Activated T-cell treated with anti-CD3 and anti-CD28 coated beads, Interleukin-2, amount 50 U/mL, for 72 hours (primary cell): ENCODE data around the gene EIF4G2. TPM values are rescaled to one million over a fixed set of nuclear protein-coding genes. Genes with fewer than 3 reads are reported as not detected.
"Not testable (repeated sequence)": the region's sequence is repeated elsewhere in the genome, so short reads cannot be mapped to it uniquely, and the experiment has no call there.

ENCODE experiments used
- ATAC-seq, 2 donors: fragments of 150-1000 bp; cut with Tn5 transposase; replicated peaks in 1 of 2; 2 replicates each; pipeline ENCODE4 v1.10.0; 2021; ENCODE audit warnings: moderate library complexity in 2 of 2, mild to moderate bottlenecking in 1 of 2
- DNase-seq, 2 donors: peaks; one replicate each; pipeline ENCODE4 v3.0.0; 2021 to 2022; ENCODE audit warnings: mixed read lengths in 1 of 2
- H3K27ac Mint-ChIP-seq: one replicate; pipeline ENCODE4 v1.8.0; 2022; ENCODE audit warnings: mild to moderate bottlenecking, moderate library complexity, mixed read lengths
- H3K27me3 Mint-ChIP-seq: one replicate; pipeline ENCODE4 v1.8.0; 2022; ENCODE audit warnings: low read depth, mixed read lengths
- H3K36me3 Mint-ChIP-seq, 2 donors: one replicate each; pipeline ENCODE4 v1.8.0; 2022; ENCODE audit warnings: mixed read lengths in 2 of 2, mild to moderate bottlenecking in 1 of 2; ENCODE audit not compliant: insufficient read depth in 2 of 2
- H3K4me1 Mint-ChIP-seq: one replicate; pipeline ENCODE4 v1.8.0; 2022; ENCODE audit warnings: low read depth, mixed read lengths
- H3K4me3 Mint-ChIP-seq, 2 donors: one replicate each; pipeline ENCODE4 v1.8.0; 2022; ENCODE audit warnings: mild to moderate bottlenecking in 2 of 2, mixed read lengths in 2 of 2, moderate library complexity in 2 of 2
- H3K9me3 Mint-ChIP-seq, 2 donors: one replicate each; pipeline ENCODE4 v1.8.0; 2022; ENCODE audit warnings: mixed read lengths in 2 of 2
- total RNA-seq, 2 donors: library from RNA; stranded (reverse); gene quantifications; one replicate each; pipeline ENCODE4 v1.2.3, GENCODE V29; 2022

EIF4G2 gene
- total RNA-seq, 2 donors from 2014 or later, result 807 to 864 TPM

- DNase-seq, H3K4me3 Mint-ChIP-seq, H3K9me3 Mint-ChIP-seq, H3K27me3 Mint-ChIP-seq, ATAC-seq, H3K36me3 Mint-ChIP-seq, H3K4me1 Mint-ChIP-seq, H3K27ac Mint-ChIP-seq: not testable (repeated sequence)
Observed at GRCh38 chr11:10836884-10837283, 28.2 kb upstream of the EIF4G2 start.

GRCh38 chr11:10829139-10829538, 20.4 kb upstream of the EIF4G2 start:
- Mint-ChIP-seq H3K9me3 (no peaks in the 10 kb centered on the region), H3K27me3 (no peaks in the 10 kb centered on the region), H3K27ac (no peak overlapping the region), H3K4me1 (peaks cover 6% of the 10 kb centered on the region), H3K36me3 (no peaks in the 10 kb centered on the region), H3K4me3 (no peak overlapping the region)
- DNase-seq (no peak), ATAC-seq (no peak)

DNA sequence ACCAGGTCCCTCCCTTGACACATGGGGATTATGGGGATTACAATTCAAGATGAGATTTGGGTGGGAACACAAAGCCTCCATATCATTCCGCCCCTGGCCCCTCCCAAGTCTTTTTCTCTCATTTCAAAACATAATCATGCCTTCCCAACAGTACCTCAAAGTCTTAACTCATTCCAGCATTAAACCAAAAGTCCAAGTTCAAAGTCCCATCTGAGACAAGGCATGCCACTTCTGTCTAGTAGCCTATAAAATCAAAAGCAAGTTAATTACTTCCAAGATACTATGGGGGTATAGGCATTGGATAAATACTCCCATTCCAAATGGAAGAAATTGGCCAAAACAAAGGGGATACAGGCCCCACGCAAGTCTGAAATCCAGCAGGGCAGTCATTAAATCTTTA, 19.7 kb upstream of the EIF4G2 start:
- Mint-ChIP-seq H3K9me3 (no peaks in the 10 kb centered on the region), H3K36me3 (no peaks in the 10 kb centered on the region), H3K4me3 (no peak overlapping the region), H3K27ac (no peak overlapping the region), H3K27me3 (no peaks in the 10 kb centered on the region), H3K4me1 (peaks cover 6% of the 10 kb centered on the region)
- DNase-seq, result no peak
- no peak for ATAC-seq

DNA sequence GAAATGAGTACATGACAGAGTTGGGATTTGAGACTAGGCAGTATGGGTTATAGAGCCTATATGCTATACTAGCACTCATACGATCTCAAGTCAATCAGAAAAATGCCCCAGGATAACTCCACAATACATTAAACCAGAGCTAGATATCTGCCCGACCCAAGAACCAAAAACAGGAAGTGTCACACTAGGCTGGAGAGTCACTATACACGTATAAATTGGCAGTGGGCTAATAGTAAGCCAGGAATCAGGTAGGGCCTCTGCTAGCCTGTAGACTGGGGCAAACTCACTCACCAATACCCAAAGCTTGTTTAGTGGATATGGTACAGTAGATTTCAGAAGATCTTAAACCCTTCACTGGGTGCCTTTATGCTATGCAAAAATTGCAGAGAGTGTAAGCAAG, 16.2 kb upstream of the EIF4G2 start:
- DNase-seq (no peak), ATAC-seq (no peak)
- H3K27ac Mint-ChIP-seq, result peak overlapping the region; percentile 54
- H3K4me1 Mint-ChIP-seq, result peaks cover 6% of the 10 kb centered on the region
- H3K4me3 Mint-ChIP-seq, result no peak overlapping the region
- no peaks in the 10 kb centered on the region for H3K36me3 Mint-ChIP-seq
- no peaks in the 10 kb centered on the region for H3K9me3 Mint-ChIP-seq
- H3K27me3 Mint-ChIP-seq, result no peaks in the 10 kb centered on the region

DNA sequence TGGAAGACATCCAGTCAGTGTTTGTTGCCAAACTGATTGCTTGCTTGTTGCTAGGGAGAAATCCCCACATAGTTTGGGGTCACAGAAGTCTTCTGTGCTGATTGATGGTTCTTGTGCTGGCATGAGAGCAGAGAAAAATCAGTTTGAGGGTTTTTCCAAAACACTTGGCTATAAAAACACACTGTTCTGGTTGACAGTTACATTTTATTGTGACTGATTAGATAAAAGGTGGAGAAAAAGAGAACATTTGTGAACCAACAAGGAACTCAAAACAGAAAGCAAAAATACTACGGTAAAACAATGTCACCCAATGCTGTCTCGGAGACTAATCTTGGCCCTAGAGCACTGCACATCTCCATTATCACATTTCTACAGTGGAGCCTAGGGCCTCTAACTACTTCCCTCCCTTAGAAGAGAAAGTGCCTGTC, 14.4 kb upstream of the EIF4G2 start:
- Mint-ChIP-seq H3K27me3 (no peaks in the 10 kb centered on the region), H3K4me3 (peak overlapping the region in 1 of 2 donors; percentile 24), H3K27ac (peak overlapping the region; percentile 36), H3K4me1 (peaks cover 6% of the 10 kb centered on the region), H3K9me3 (no peaks in the 10 kb centered on the region), H3K36me3 (no peaks in the 10 kb centered on the region)
- DNase-seq, result no peak
- no peak for ATAC-seq

DNA sequence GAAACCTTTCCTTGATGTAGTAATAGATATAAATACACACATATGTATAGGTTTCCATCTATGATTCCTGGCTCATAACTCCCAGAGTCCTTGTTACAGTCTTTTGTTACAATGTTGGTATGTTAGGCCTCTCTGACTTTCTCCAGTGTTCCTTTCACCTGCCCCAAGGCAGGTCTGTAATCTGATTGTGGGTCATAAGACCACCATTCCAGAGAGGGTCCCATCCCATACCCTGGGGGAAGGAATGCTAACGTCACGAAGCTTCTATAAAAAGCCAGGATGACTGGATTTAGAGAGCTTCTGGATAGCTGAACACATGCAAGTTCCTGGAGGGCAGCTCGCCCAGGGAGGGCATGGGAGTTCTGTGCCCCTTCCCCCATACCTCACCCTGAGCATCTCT, 13.8 kb upstream of the EIF4G2 start:
- not testable (repeated sequence) for H3K36me3 Mint-ChIP-seq, H3K9me3 Mint-ChIP-seq, H3K27ac Mint-ChIP-seq, DNase-seq, H3K4me1 Mint-ChIP-seq, ATAC-seq, H3K4me3 Mint-ChIP-seq, H3K27me3 Mint-ChIP-seq

DNA sequence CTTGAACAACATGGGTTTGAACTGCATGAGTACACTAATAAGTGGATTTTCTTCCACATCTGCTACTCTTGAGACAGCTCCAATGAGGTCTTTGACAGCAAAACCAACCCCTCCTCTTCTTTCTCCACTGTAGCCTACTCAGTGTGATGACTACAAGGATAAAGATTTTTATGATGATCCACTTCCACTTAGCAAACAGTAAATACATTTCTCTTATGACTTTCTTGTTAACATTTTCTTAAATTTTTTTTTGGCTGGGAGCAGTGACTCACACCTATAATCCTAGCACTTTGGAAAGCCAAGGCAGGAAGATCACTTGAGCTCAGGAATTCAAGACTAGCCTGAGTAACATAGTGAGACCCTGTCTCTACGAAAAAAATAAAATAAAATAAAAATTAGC, 9.9 kb upstream of the EIF4G2 start:
- peaks cover 9% of the 10 kb centered on the region for H3K4me1 Mint-ChIP-seq
- no peak overlapping the region for H3K4me3 Mint-ChIP-seq
- no peaks in the 10 kb centered on the region for H3K9me3 Mint-ChIP-seq
- no peaks in the 10 kb centered on the region for H3K36me3 Mint-ChIP-seq
- ATAC-seq (no peak), DNase-seq (no peak)
- H3K27me3 Mint-ChIP-seq, result no peaks in the 10 kb centered on the region
- H3K27ac Mint-ChIP-seq, result no peak overlapping the region

DNA sequence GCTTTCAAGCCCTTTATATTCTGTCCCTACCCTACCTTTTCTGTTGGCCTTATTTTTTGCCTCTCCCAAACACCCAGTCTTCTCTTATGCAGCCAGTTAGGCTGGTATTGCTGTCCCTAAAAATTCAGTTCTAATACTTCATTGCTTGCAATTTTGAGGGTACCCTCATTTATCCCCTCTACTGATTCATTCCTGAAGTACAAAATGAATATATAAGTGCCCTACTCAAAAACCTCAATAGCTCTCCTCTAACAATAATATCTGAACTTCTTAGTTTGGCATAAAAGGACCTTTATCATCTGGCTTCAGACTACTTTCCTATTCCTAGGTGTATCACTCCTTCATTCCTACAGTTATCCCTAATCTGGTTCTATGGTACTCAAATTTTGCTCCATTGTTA, 5.2 kb upstream of the EIF4G2 start:
- Mint-ChIP-seq H3K27me3 (no peaks in the 10 kb centered on the region), H3K27ac (no peak overlapping the region), H3K4me3 (no peak overlapping the region), H3K36me3 (peaks cover 0 to 2% of the 10 kb centered on the region in 2 donors), H3K9me3 (no peaks in the 10 kb centered on the region), H3K4me1 (peaks cover 20% of the 10 kb centered on the region)
- DNase-seq (no peak), ATAC-seq (no peak)

- Mint-ChIP-seq H3K27ac (peak overlapping the region; percentile 99), H3K4me1 (peaks cover 46% of the 10 kb centered on the region), H3K36me3 (peaks cover 18 to 29% of the 10 kb centered on the region in 2 donors), H3K9me3 (no peaks in the 10 kb centered on the region), H3K4me3 (peak overlapping the region; percentile 96 to 97), H3K27me3 (no peaks in the 10 kb centered on the region)
- DNase-seq (peak; percentile 44 to 51), ATAC-seq (peak; percentile 8 to 14)
Observed at GRCh38 chr11:10809373-10810160, 841 bp upstream of the EIF4G2 start.

GRCh38 chr11:10808235-10808552, 532 bp downstream of the EIF4G2 start:
- Mint-ChIP-seq H3K9me3 (no peaks in the 10 kb centered on the region), H3K36me3 (peaks cover 27 to 42% of the 10 kb centered on the region in 2 donors)
- ATAC-seq, result no peak

DNA sequence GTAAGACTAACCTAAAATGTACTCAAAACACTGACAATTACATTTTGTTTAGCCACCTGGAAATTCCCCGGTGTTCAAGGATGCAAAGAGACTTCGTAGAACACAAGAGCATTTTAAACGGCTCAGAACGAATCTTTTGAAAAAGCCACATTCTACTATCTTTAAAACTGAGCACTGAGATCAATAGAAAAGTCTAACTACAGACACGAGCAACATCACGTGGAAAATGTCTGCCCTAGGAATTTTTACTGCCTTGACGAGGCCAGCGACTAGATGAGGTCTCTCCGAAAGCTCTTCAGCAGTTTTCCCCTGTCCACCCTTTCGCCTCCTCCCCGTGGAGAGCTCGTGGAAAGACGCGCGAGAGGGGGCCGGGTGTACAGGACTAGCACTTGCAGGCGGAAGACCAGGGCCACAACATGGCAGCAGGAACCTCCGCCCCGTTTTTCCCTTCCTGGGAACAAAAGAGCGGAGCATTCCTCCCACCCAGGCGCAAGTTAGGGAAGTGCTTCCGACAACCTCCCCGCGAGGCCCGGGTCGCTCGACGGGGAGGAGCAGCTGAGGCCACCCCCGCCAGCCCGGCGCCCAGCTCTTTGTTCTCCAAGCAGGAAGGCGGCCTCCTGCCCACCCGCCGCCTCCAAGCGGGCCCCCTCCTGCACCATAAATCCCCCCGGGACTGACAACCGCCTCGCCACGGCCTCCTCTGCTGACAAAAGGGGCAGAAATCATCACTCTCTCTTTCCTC, 1.1 kb downstream of the EIF4G2 start:
- Mint-ChIP-seq H3K4me3 (peak overlapping the region; percentile 96 to 97), H3K36me3 (peaks cover 27 to 43% of the 10 kb centered on the region in 2 donors), H3K27me3 (no peaks in the 10 kb centered on the region), H3K4me1 (peaks cover 53% of the 10 kb centered on the region), H3K9me3 (no peaks in the 10 kb centered on the region), H3K27ac (peak overlapping the region; percentile 99)
- ATAC-seq (no peak), DNase-seq (peak; percentile 42 to 51)

More at GRCh38 chr11:10808235-10808552, 532 bp downstream of the EIF4G2 start:
- H3K27ac Mint-ChIP-seq, result peak overlapping the region; percentile 99
- H3K4me3 Mint-ChIP-seq, result peak overlapping the region; percentile 96 to 97
- H3K27me3 Mint-ChIP-seq, result no peaks in the 10 kb centered on the region
- DNase-seq, result no peak
- peaks cover 50% of the 10 kb centered on the region for H3K4me1 Mint-ChIP-seq

DNA sequence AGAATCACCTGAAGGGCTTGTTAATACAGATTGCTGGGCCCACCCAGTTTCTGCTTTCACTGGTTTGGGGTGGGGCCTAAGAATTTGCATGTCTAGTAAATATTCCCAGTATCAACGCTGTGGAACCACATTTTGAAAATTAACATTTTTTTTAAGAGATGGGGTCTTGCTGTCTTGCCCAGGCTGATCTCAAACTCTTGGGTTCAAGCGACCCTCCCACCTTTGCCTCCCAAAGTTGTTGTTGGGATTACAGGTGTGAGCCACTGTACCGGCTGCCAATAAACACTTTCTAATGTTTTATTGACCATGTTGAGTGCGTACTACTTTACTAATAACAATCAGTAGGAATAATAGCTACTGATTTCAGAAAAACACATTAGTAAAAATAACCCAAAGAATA, 2.5 kb downstream of the EIF4G2 start:
- ATAC-seq (no peak), DNase-seq (no peak)
- Mint-ChIP-seq H3K9me3 (no peaks in the 10 kb centered on the region), H3K4me1 (peaks cover 67% of the 10 kb centered on the region), H3K4me3 (peak overlapping the region; percentile 96 to 97), H3K36me3 (peaks cover 31 to 52% of the 10 kb centered on the region in 2 donors), H3K27ac (peak overlapping the region; percentile 98), H3K27me3 (no peaks in the 10 kb centered on the region)

DNA sequence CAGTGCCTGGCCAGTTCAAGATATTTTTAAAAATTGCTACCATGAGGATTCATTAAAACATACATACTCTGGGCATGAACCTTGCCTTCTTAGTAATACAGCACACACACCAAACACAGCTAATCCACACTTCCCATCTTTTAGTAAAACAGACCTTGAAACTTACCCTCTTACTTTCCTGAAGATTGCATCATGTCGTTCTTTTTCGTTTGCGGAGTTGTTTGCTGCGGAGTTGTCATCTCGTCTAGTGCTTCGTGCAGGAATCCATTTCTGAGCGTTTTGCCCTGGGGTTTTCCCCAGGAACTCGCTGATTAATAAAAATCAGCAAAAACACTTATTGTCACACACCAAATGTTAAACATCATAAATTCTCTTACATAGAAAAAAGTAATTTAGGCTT, 3.0 kb downstream of the EIF4G2 start:
- H3K4me3 Mint-ChIP-seq, result peak overlapping the region; percentile 96 to 97
- peaks cover 70% of the 10 kb centered on the region for H3K4me1 Mint-ChIP-seq
- no peaks in the 10 kb centered on the region for H3K9me3 Mint-ChIP-seq
- ATAC-seq, result no peak
- peaks cover 35 to 57% of the 10 kb centered on the region in 2 donors for H3K36me3 Mint-ChIP-seq
- no peak for DNase-seq
- no peaks in the 10 kb centered on the region for H3K27me3 Mint-ChIP-seq
- peak overlapping the region; percentile 98 for H3K27ac Mint-ChIP-seq
